Thoracic aorta (tissue), 2 donors: ENCODE measurements around the gene CIAO3. TPM values are rescaled to one million over a fixed set of nuclear protein-coding genes. Genes with fewer than 3 reads are reported as not detected.

Source experiments
- ATAC-seq: fragments of 150-250 bp; one replicate; pipeline ENCODE4 v1.8.0; 2017; ENCODE audit warnings: low read depth; ENCODE audit not compliant: insufficient number of reproducible peaks, low FRiP score
- DNase-seq: peaks from one replicate; pipeline ENCODE4 v3.0.0-alpha.2; 2020; ENCODE audit warnings: low spot score
- H3K27ac ChIP-seq, 2 donors: fragments of 200-600 bp; sonication (generic); 1 replicate in 1 of 2; 2 replicates in 1 of 2; pipeline ENCODE4 v1.5.1; 2016; ENCODE audit warnings: mild to moderate bottlenecking in 2 of 2, moderate library complexity in 2 of 2
- H3K27me3 ChIP-seq: fragments of 200-600 bp; sonication (generic); replicated peaks from 2 replicates; pipeline ENCODE4 v1.6.0; 2016; ENCODE audit warnings: mild to moderate bottlenecking; ENCODE audit not compliant: insufficient read depth
- H3K36me3 ChIP-seq: fragments of 200-600 bp; sonication (generic); one replicate; pipeline ENCODE4 v1.5.1; 2016
- H3K4me1 ChIP-seq, 2 donors: fragments of 200-600 bp; sonication (generic); 1 replicate in 1 of 2; 2 replicates in 1 of 2; pipeline versions ENCODE4 v1.5.1 to v1.6.0; 2016; ENCODE audit warnings: low read depth in 2 of 2, mild to moderate bottlenecking in 1 of 2; ENCODE audit not compliant: control insufficient read depth in 1 of 2
- H3K4me3 ChIP-seq: fragments of 200-600 bp; sonication (generic); 2 replicates; pipeline ENCODE4 v1.5.1; 2016; ENCODE audit warnings: mild to moderate bottlenecking
- H3K9me3 ChIP-seq: fragments of 200-600 bp; sonication (generic); 2 replicates; pipeline ENCODE4 v1.5.1; 2016
- CTCF ChIP-seq: fragments of 200-600 bp; sonication (generic); IDR thresholded peaks from one replicate; pipeline ENCODE4 v1.5.1; 2019; ENCODE audit warnings: antibody characterized with exemption
- total RNA-seq, 2 donors: library from RNA; depleted of rRNA; stranded (reverse); fragments of >200 nt; gene quantifications; one replicate each; pipeline versions ENCODE4 v1.1.0 to v1.2.3, GENCODE V29; 2016

Gene CIAO3
- total RNA-seq, 2 donors from 2014 or later: 27.0 to 30.3 TPM

GRCh38 chr16:718922-719321 lies 21.9 kb downstream of the CIAO3 start:
- ATAC-seq (no peak), DNase-seq (no peak)
- no peak overlapping the region for H3K27ac ChIP-seq
- no peak for TF ChIP-seq CTCF
- no peaks in the 10 kb centered on the region for H3K9me3 ChIP-seq
- H3K4me1 ChIP-seq: peaks cover 21 to 42% of the 10 kb centered on the region in 2 donors
- H3K4me3 ChIP-seq: no peak overlapping the region
- no peaks in the 10 kb centered on the region for H3K36me3 ChIP-seq
- no peaks in the 10 kb centered on the region for H3K27me3 ChIP-seq

- ATAC-seq (no peak), DNase-seq (no peak)
- Histone ChIP-seq H3K36me3 (no peaks in the 10 kb centered on the region), H3K4me3 (no peak overlapping the region), H3K9me3 (no peaks in the 10 kb centered on the region), H3K4me1 (peaks cover 21 to 42% of the 10 kb centered on the region in 2 donors), H3K27ac (no peak overlapping the region), H3K27me3 (no peaks in the 10 kb centered on the region)
- no peak for TF ChIP-seq CTCF
Measured at GRCh38 chr16:718389-718788, 22.4 kb downstream of the CIAO3 start.

- ATAC-seq (no peak), DNase-seq (no peak)
- TF ChIP-seq CTCF: no peak
- H3K27ac ChIP-seq: no peak overlapping the region
- no peaks in the 10 kb centered on the region for H3K9me3 ChIP-seq
- no peak overlapping the region for H3K4me3 ChIP-seq
- H3K4me1 ChIP-seq: peaks cover 21 to 42% of the 10 kb centered on the region in 2 donors
- H3K27me3 ChIP-seq: no peaks in the 10 kb centered on the region
- no peaks in the 10 kb centered on the region for H3K36me3 ChIP-seq
Measured at GRCh38 chr16:717450-718245, 23.1 kb downstream of the CIAO3 start.

GRCh38 chr16:716768-717325 lies 23.9 kb downstream of the CIAO3 start:
- no peak overlapping the region for H3K4me3 ChIP-seq
- no peaks in the 10 kb centered on the region for H3K9me3 ChIP-seq
- no peaks in the 10 kb centered on the region for H3K36me3 ChIP-seq
- no peak for TF ChIP-seq CTCF
- DNase-seq (no peak), ATAC-seq (no peak)
- no peak overlapping the region for H3K27ac ChIP-seq
- H3K27me3 ChIP-seq: no peaks in the 10 kb centered on the region
- H3K4me1 ChIP-seq: peaks cover 20 to 37% of the 10 kb centered on the region in 2 donors

- Histone ChIP-seq H3K9me3 (no peaks in the 10 kb centered on the region), H3K36me3 (no peaks in the 10 kb centered on the region), H3K27me3 (no peaks in the 10 kb centered on the region), H3K27ac (no peak overlapping the region), H3K4me3 (peak overlapping the region; percentile 81), H3K4me1 (peaks cover 15 to 32% of the 10 kb centered on the region in 2 donors)
- no peak for TF ChIP-seq CTCF
- DNase-seq (no peak), ATAC-seq (no peak)
Measured at GRCh38 chr16:716200-716568, 24.6 kb downstream of the CIAO3 start.
